HG03039 (cell line): ENCODE measurements around the gene PM20D2.
A peak's percentile ranks its signal among the peaks of the same experiment; 100 is the strongest.
"Not testable (repeated sequence)": the region's sequence is repeated elsewhere in the genome, so short reads cannot be mapped to it uniquely, and the experiment has no call there.

Experiments
- ATAC-seq: cut with Tn5 transposase; IDR thresholded peaks from one replicate; pipeline ENCODE4 v1.9.1; 2021; ENCODE audit warnings: mild to moderate bottlenecking, moderate library complexity; ENCODE audit not compliant: unreplicated experiment

The PM20D2 gene

GRCh38 chr6:89145956-89146717 lies at the start of gene PM20D2:
Gene PM20D2, plus strand, starts transcription at chr6:89146055. Its CDS starts 90 bp downstream, at chr6:89146145.
- peak; percentile 51 for ATAC-seq

- no peak for ATAC-seq
Measured at GRCh38 chr6:89098461-89098860, 47.4 kb upstream of the PM20D2 start.

- ATAC-seq, result no peak
Measured at GRCh38 chr6:89100114-89100513, 45.7 kb upstream of the PM20D2 start.

GRCh38 chr6:89110284-89110683 lies 35.6 kb upstream of the PM20D2 start:
- ATAC-seq, result no peak

- ATAC-seq, result no peak
Measured at GRCh38 chr6:89111933-89112332, 33.9 kb upstream of the PM20D2 start.

- ATAC-seq, result no peak
Measured at GRCh38 chr6:89116702-89117101, 29.2 kb upstream of the PM20D2 start.

- peak; percentile 85 for ATAC-seq
Measured at GRCh38 chr6:89117211-89118108, 28.4 kb upstream of the PM20D2 start, which contains the start of gene SRSF12. Gene SRSF12, minus strand, starts transcription at chr6:89118071. Its CDS starts 184 bp downstream, at chr6:89117887.

- no peak for ATAC-seq
Measured at GRCh38 chr6:89118931-89119330, 26.9 kb upstream of the PM20D2 start.

- no peak for ATAC-seq
Measured at GRCh38 chr6:89120371-89120770, 25.5 kb upstream of the PM20D2 start.

- no peak for ATAC-seq
Measured at GRCh38 chr6:89121934-89122333, 23.9 kb upstream of the PM20D2 start.

- ATAC-seq, result no peak
Measured at GRCh38 chr6:89122625-89123024, 23.2 kb upstream of the PM20D2 start.

- ATAC-seq, result not testable (repeated sequence)
Measured at GRCh38 chr6:89128256-89128671, 17.6 kb upstream of the PM20D2 start.

- no peak for ATAC-seq
Measured at GRCh38 chr6:89131599-89131998, 14.3 kb upstream of the PM20D2 start.

- ATAC-seq, result no peak
Measured at GRCh38 chr6:89132057-89132456, 13.8 kb upstream of the PM20D2 start.

- ATAC-seq, result no peak
Measured at GRCh38 chr6:89133981-89134380, 11.9 kb upstream of the PM20D2 start.

- no peak for ATAC-seq
Measured at GRCh38 chr6:89134723-89135122, 11.1 kb upstream of the PM20D2 start.

- no peak for ATAC-seq
Measured at GRCh38 chr6:89138173-89138572, 7.7 kb upstream of the PM20D2 start.

- no peak for ATAC-seq
Measured at GRCh38 chr6:89139509-89140346, 6.1 kb upstream of the PM20D2 start.

GRCh38 chr6:89140347-89141156 lies 5.3 kb upstream of the PM20D2 start:
- ATAC-seq, result no peak

GRCh38 chr6:89144354-89144906 lies 1.4 kb upstream of the PM20D2 start:
- ATAC-seq, result peak; percentile 38
